ENCODE measurements around the gene ZNF385A. TPM values are rescaled to one million over a fixed set of nuclear protein-coding genes. Genes with fewer than 3 reads are reported as not detected.

The ZNF385A gene
- total RNA-seq: 0.98 and 1.8 TPM in 2 replicates

GRCh38 chr12:54384591-54385041 lies at the start of gene ZNF385A:
ZNF385A (minus strand) TSS chr12:54384733; CDS start chr12:54384514, 219 bp downstream.

GRCh38 chr12:54419088-54419887 lies 34.8 kb upstream of the ZNF385A start, which contains the start of gene ITGA5:
ITGA5 (minus strand) TSS chr12:54419266; CDS start chr12:54419198, 68 bp downstream.

GRCh38 chr12:54364413-54364812 lies 20.1 kb downstream of the ZNF385A start, which contains the start of gene GPR84:
GPR84 (minus strand) TSS chr12:54364486; CDS start chr12:54363851, 635 bp downstream.

GRCh38 chr12:54324617-54325441 lies 59.7 kb downstream of the ZNF385A start, which contains the start of gene COPZ1:
COPZ1 (plus strand) TSS chr12:54325131; CDS start chr12:54325164, 33 bp downstream.

Other genes starting within 250 kb of the ZNF385A start
- 20.4 and 20.7 TPM in 2 replicates for gene SMUG1, start 195.7 kb downstream of the ZNF385A start, total RNA-seq
- gene CBX5, start 104.6 kb downstream of the ZNF385A start, total RNA-seq: 28.4 and 28.7 TPM in 2 replicates
- gene HNRNPA1, start 104.0 kb downstream of the ZNF385A start, total RNA-seq: 502 and 576 TPM in 2 replicates
- not detected in 2 replicates for gene NFE2, start 83.7 kb downstream of the ZNF385A start, total RNA-seq
- gene COPZ1, start 59.6 kb downstream of the ZNF385A start, total RNA-seq: 96.3 and 96.6 TPM in 2 replicates
- gene GPR84, start 20.2 kb downstream of the ZNF385A start, total RNA-seq: under 0.01 TPM in 1 of 2 replicates, not detected in the other
- 255 and 294 TPM in 2 replicates for gene ITGA5, start 34.5 kb upstream of the ZNF385A start, total RNA-seq
- gene GTSF1, start 88.9 kb upstream of the ZNF385A start, total RNA-seq: not detected in 2 replicates
- gene NCKAP1L, start 113.0 kb upstream of the ZNF385A start, total RNA-seq: not detected in 2 replicates
- under 0.01 TPM in 1 of 2 replicates, not detected in the other for gene PDE1B, start 164.9 kb upstream of the ZNF385A start, total RNA-seq
- not detected in 2 replicates for gene PPP1R1A, start 203.9 kb upstream of the ZNF385A start, total RNA-seq

Measured in dermis lymphatic vessel endothelial cell (primary cell).